Ascending aorta (tissue), 2 donors: Measurements from ENCODE around the gene ARFGAP2. TPM values are rescaled to one million over a fixed set of nuclear protein-coding genes. Genes with fewer than 3 reads are reported as not detected.

Source experiments
- DNase-seq, 2 donors: peaks; one replicate each; pipeline ENCODE4 v3.0.0-alpha.2; 2019; ENCODE audit warnings: low spot score in 2 of 2
- H3K27ac ChIP-seq, 2 donors: fragments of 200-600 bp; sonication (generic); one replicate each; pipeline ENCODE4 v1.5.1; 2016 to 2017; ENCODE audit warnings: mild to moderate bottlenecking in 1 of 2
- H3K27me3 ChIP-seq: fragments of 200-600 bp; sonication (generic); one replicate; pipeline ENCODE4 v1.5.1; 2017
- H3K36me3 ChIP-seq, 2 donors: fragments of 200-600 bp; sonication (generic); one replicate each; pipeline ENCODE4 v1.5.1; 2016
- H3K4me1 ChIP-seq, 2 donors: fragments of 200-600 bp; sonication (generic); one replicate each; pipeline ENCODE4 v1.5.1; 2016 to 2017; ENCODE audit warnings: mild to moderate bottlenecking in 1 of 2
- H3K4me3 ChIP-seq, 2 donors: fragments of 200-600 bp; sonication (generic); one replicate each; pipeline ENCODE4 v1.5.1; 2016 to 2017; ENCODE audit warnings: mild to moderate bottlenecking in 1 of 2
- H3K9me3 ChIP-seq, 2 donors: fragments of 200-600 bp; sonication (generic); one replicate each; pipeline ENCODE4 v1.5.1; 2016
- CTCF ChIP-seq, 3 experiments: fragments of 200-600 bp in 2 of 3; fragments of 450-650 bp in 1 of 3; sonication (generic) in 2 of 3; IDR thresholded peaks; one replicate each; pipeline ENCODE4 v1.5.1; 2016 to 2019; ENCODE audit warnings: antibody characterized with exemption in 3 of 3, mild to moderate bottlenecking in 1 of 3, moderate library complexity in 1 of 3
- intact Hi-C: fragments of 100-400 bp; cut with DNase I; formaldehyde crosslinking; loops from one replicate; pipeline ENCODE4 v1.15.1; 2023
- total RNA-seq: library from RNA; depleted of rRNA; stranded (reverse); fragments of >200 nt; gene quantifications from one replicate; pipeline ENCODE4 v1.1.0, GENCODE V29; 2016

Gene ARFGAP2
- total RNA-seq, 1 donor from 2014 or later, result 66.1 TPM

GRCh38 chr11:47161134-47161854, 15.4 kb downstream of the ARFGAP2 start:
- Histone ChIP-seq H3K9me3 (no peaks in the 10 kb centered on the region), H3K4me3 (no peak overlapping the region), H3K27ac (no peak overlapping the region), H3K36me3 (peaks cover 25 to 39% of the 10 kb centered on the region in 2 donors), H3K4me1 (peaks cover 0 to 3% of the 10 kb centered on the region in 2 donors), H3K27me3 (no peaks in the 10 kb centered on the region)
- DNase-seq, result no peak
- intact Hi-C loops, result no loop called here
- peak; percentile 46 to 64 (median 59) for TF ChIP-seq CTCF (IDR thresholded peaks at IDR 0.05)

- peaks cover 20 to 39% of the 10 kb centered on the region in 2 donors for H3K36me3 ChIP-seq
- H3K4me3 ChIP-seq, result no peak overlapping the region
- H3K27ac ChIP-seq, result no peak overlapping the region
- H3K4me1 ChIP-seq, result peaks cover 0 to 3% of the 10 kb centered on the region in 2 donors
- H3K9me3 ChIP-seq, result no peaks in the 10 kb centered on the region
- intact Hi-C loops, result no loop called here
- TF ChIP-seq CTCF (IDR thresholded peaks at IDR 0.05), result no peak
- no peaks in the 10 kb centered on the region for H3K27me3 ChIP-seq
- DNase-seq, result no peak
Measured at GRCh38 chr11:47160753-47161133, 15.9 kb downstream of the ARFGAP2 start.

- H3K27me3 ChIP-seq, result no peaks in the 10 kb centered on the region
- intact Hi-C loops, result no loop called here
- H3K4me1 ChIP-seq, result peaks cover 0 to 3% of the 10 kb centered on the region in 2 donors
- H3K4me3 ChIP-seq, result no peak overlapping the region
- no peak overlapping the region for H3K27ac ChIP-seq
- DNase-seq, result no peak
- no peaks in the 10 kb centered on the region for H3K9me3 ChIP-seq
- H3K36me3 ChIP-seq, result peaks cover 0 to 24% of the 10 kb centered on the region in 2 donors
- TF ChIP-seq CTCF (IDR thresholded peaks at IDR 0.05), result no peak
Measured at GRCh38 chr11:47158242-47158641, 18.4 kb downstream of the ARFGAP2 start.

- no peak for DNase-seq
- H3K4me3 ChIP-seq, result no peak overlapping the region
Measured at GRCh38 chr11:47157805-47158204, 18.9 kb downstream of the ARFGAP2 start.

GRCh38 chr11:47156951-47157350, 19.7 kb downstream of the ARFGAP2 start:
- intact Hi-C loops, result no loop called here
- Histone ChIP-seq H3K9me3 (no peaks in the 10 kb centered on the region), H3K27me3 (no peaks in the 10 kb centered on the region), H3K27ac (no peak overlapping the region), H3K4me3 (no peak overlapping the region), H3K36me3 (peaks cover 0 to 24% of the 10 kb centered on the region in 2 donors), H3K4me1 (peaks cover 0 to 3% of the 10 kb centered on the region in 2 donors)
- DNase-seq, result no peak
- TF ChIP-seq CTCF (IDR thresholded peaks at IDR 0.05), result no peak

More at GRCh38 chr11:47157805-47158204, 18.9 kb downstream of the ARFGAP2 start:
- no peak for TF ChIP-seq CTCF (IDR thresholded peaks at IDR 0.05)
- intact Hi-C loops, result no loop called here
- Histone ChIP-seq H3K9me3 (no peaks in the 10 kb centered on the region), H3K36me3 (peaks cover 0 to 24% of the 10 kb centered on the region in 2 donors), H3K27ac (no peak overlapping the region), H3K4me1 (peaks cover 0 to 3% of the 10 kb centered on the region in 2 donors), H3K27me3 (no peaks in the 10 kb centered on the region)
